Measurements from ENCODE around the gene PTPRN2. TPM values are rescaled to one million over a fixed set of nuclear protein-coding genes. Genes with fewer than 3 reads are reported as not detected.

PTPRN2 gene
- polyA plus RNA-seq, 2 donors = 0.37 to 0.40 TPM

- H3K4me3 ChIP-seq (ENCODE audit: low read depth in 1 of 2, low read length in 2 of 2) = no peak overlapping the region
- no peaks in the 10 kb centered on the region for H3K27me3 ChIP-seq (ENCODE audit: control insufficient read depth in 1 of 2, insufficient read depth in 2 of 2, low read length in 2 of 2)
- H3K4me1 ChIP-seq (ENCODE audit: control insufficient read depth in 2 of 2, insufficient read depth in 2 of 2, low read length in 1 of 2) = no peaks in the 10 kb centered on the region
- no peak overlapping the region for H3K27ac ChIP-seq (ENCODE audit: low read depth in 2 of 2, low read length in 1 of 2)
- 78 to 86% methylated on average over 22 of the region's 22 CpGs for WGBS, 2 donors
- H3K36me3 ChIP-seq (ENCODE audit: control insufficient read depth in 2 of 2, insufficient read depth in 2 of 2, low read length in 1 of 2) = no peaks in the 10 kb centered on the region
- H3K9me3 ChIP-seq (ENCODE audit: control insufficient read depth in 2 of 2, insufficient read depth in 1 of 2, low read depth in 1 of 2, low read length in 1 of 2) = no peaks in the 10 kb centered on the region
These were observed 559.2 kb downstream of the PTPRN2 start for GRCh38 chr7:158028290-158028941.

- Histone ChIP-seq H3K27me3 (ENCODE audit: control insufficient read depth in 1 of 2, insufficient read depth in 2 of 2, low read length in 2 of 2) (no peaks in the 10 kb centered on the region), H3K4me1 (ENCODE audit: control insufficient read depth in 2 of 2, insufficient read depth in 2 of 2, low read length in 1 of 2) (no peaks in the 10 kb centered on the region), H3K27ac (ENCODE audit: low read depth in 2 of 2, low read length in 1 of 2) (no peak overlapping the region), H3K9me3 (ENCODE audit: control insufficient read depth in 2 of 2, insufficient read depth in 1 of 2, low read depth in 1 of 2, low read length in 1 of 2) (no peaks in the 10 kb centered on the region), H3K4me3 (ENCODE audit: low read depth in 1 of 2, low read length in 2 of 2) (no peak overlapping the region), H3K36me3 (ENCODE audit: control insufficient read depth in 2 of 2, insufficient read depth in 2 of 2, low read length in 1 of 2) (no peaks in the 10 kb centered on the region)
- WGBS, 2 donors = 84 to 89% methylated on average over 6 of the region's 6 CpGs
These were observed 560.0 kb downstream of the PTPRN2 start for GRCh38 chr7:158027646-158028045.

- no peaks in the 10 kb centered on the region for H3K27me3 ChIP-seq (ENCODE audit: control insufficient read depth in 1 of 2, insufficient read depth in 2 of 2, low read length in 2 of 2)
- no peak overlapping the region for H3K27ac ChIP-seq (ENCODE audit: low read depth in 2 of 2, low read length in 1 of 2)
These were observed 560.9 kb downstream of the PTPRN2 start for GRCh38 chr7:158026636-158027265.

GRCh38 chr7:158025686-158026600 lies 561.7 kb downstream of the PTPRN2 start:
- Histone ChIP-seq H3K4me1 (ENCODE audit: control insufficient read depth in 2 of 2, insufficient read depth in 2 of 2, low read length in 1 of 2) (no peaks in the 10 kb centered on the region), H3K27me3 (ENCODE audit: control insufficient read depth in 1 of 2, insufficient read depth in 2 of 2, low read length in 2 of 2) (no peaks in the 10 kb centered on the region), H3K9me3 (ENCODE audit: control insufficient read depth in 2 of 2, insufficient read depth in 1 of 2, low read depth in 1 of 2, low read length in 1 of 2) (no peaks in the 10 kb centered on the region), H3K36me3 (ENCODE audit: control insufficient read depth in 2 of 2, insufficient read depth in 2 of 2, low read length in 1 of 2) (no peaks in the 10 kb centered on the region), H3K27ac (ENCODE audit: low read depth in 2 of 2, low read length in 1 of 2) (no peak overlapping the region), H3K4me3 (ENCODE audit: low read depth in 1 of 2, low read length in 2 of 2) (no peak overlapping the region)
- 92% methylated on average over 30 of the region's 30 CpGs for WGBS, 2 donors

More at GRCh38 chr7:158026636-158027265, 560.9 kb downstream of the PTPRN2 start:
- Histone ChIP-seq H3K4me3 (ENCODE audit: low read depth in 1 of 2, low read length in 2 of 2) (no peak overlapping the region), H3K9me3 (ENCODE audit: control insufficient read depth in 2 of 2, insufficient read depth in 1 of 2, low read depth in 1 of 2, low read length in 1 of 2) (no peaks in the 10 kb centered on the region), H3K4me1 (ENCODE audit: control insufficient read depth in 2 of 2, insufficient read depth in 2 of 2, low read length in 1 of 2) (no peaks in the 10 kb centered on the region), H3K36me3 (ENCODE audit: control insufficient read depth in 2 of 2, insufficient read depth in 2 of 2, low read length in 1 of 2) (no peaks in the 10 kb centered on the region)
- 87 to 93% methylated on average over 16 to 17 of the region's 17 CpGs for WGBS, 2 donors

GRCh38 chr7:158024881-158025280 lies 562.7 kb downstream of the PTPRN2 start:
- 81 to 82% methylated on average over 5 of the region's 5 CpGs for WGBS, 2 donors
- H3K4me3 ChIP-seq (ENCODE audit: low read depth in 1 of 2, low read length in 2 of 2) = no peak overlapping the region
- no peaks in the 10 kb centered on the region for H3K4me1 ChIP-seq (ENCODE audit: control insufficient read depth in 2 of 2, insufficient read depth in 2 of 2, low read length in 1 of 2)
- H3K27ac ChIP-seq (ENCODE audit: low read depth in 2 of 2, low read length in 1 of 2) = no peak overlapping the region
- H3K9me3 ChIP-seq (ENCODE audit: control insufficient read depth in 2 of 2, insufficient read depth in 1 of 2, low read depth in 1 of 2, low read length in 1 of 2) = no peaks in the 10 kb centered on the region
- no peaks in the 10 kb centered on the region for H3K36me3 ChIP-seq (ENCODE audit: control insufficient read depth in 2 of 2, insufficient read depth in 2 of 2, low read length in 1 of 2)
- no peaks in the 10 kb centered on the region for H3K27me3 ChIP-seq (ENCODE audit: control insufficient read depth in 1 of 2, insufficient read depth in 2 of 2, low read length in 2 of 2)

- Histone ChIP-seq H3K27ac (ENCODE audit: low read depth in 2 of 2, low read length in 1 of 2) (no peak overlapping the region), H3K4me1 (ENCODE audit: control insufficient read depth in 2 of 2, insufficient read depth in 2 of 2, low read length in 1 of 2) (no peaks in the 10 kb centered on the region), H3K9me3 (ENCODE audit: control insufficient read depth in 2 of 2, insufficient read depth in 1 of 2, low read depth in 1 of 2, low read length in 1 of 2) (no peaks in the 10 kb centered on the region), H3K36me3 (ENCODE audit: control insufficient read depth in 2 of 2, insufficient read depth in 2 of 2, low read length in 1 of 2) (no peaks in the 10 kb centered on the region), H3K27me3 (ENCODE audit: control insufficient read depth in 1 of 2, insufficient read depth in 2 of 2, low read length in 2 of 2) (no peaks in the 10 kb centered on the region), H3K4me3 (ENCODE audit: low read depth in 1 of 2, low read length in 2 of 2) (no peak overlapping the region)
- 83 to 86% methylated on average over 6 of the region's 6 CpGs for WGBS, 2 donors
These were observed 563.3 kb downstream of the PTPRN2 start for GRCh38 chr7:158024351-158024715.

GRCh38 chr7:158023681-158024350 lies 563.8 kb downstream of the PTPRN2 start:
- Histone ChIP-seq H3K4me1 (ENCODE audit: control insufficient read depth in 2 of 2, insufficient read depth in 2 of 2, low read length in 1 of 2) (no peaks in the 10 kb centered on the region), H3K27me3 (ENCODE audit: control insufficient read depth in 1 of 2, insufficient read depth in 2 of 2, low read length in 2 of 2) (no peaks in the 10 kb centered on the region), H3K4me3 (ENCODE audit: low read depth in 1 of 2, low read length in 2 of 2) (no peak overlapping the region), H3K9me3 (ENCODE audit: control insufficient read depth in 2 of 2, insufficient read depth in 1 of 2, low read depth in 1 of 2, low read length in 1 of 2) (no peaks in the 10 kb centered on the region), H3K27ac (ENCODE audit: low read depth in 2 of 2, low read length in 1 of 2) (no peak overlapping the region), H3K36me3 (ENCODE audit: control insufficient read depth in 2 of 2, insufficient read depth in 2 of 2, low read length in 1 of 2) (no peaks in the 10 kb centered on the region)
- 68 to 85% methylated on average over 7 of the region's 7 CpGs for WGBS, 2 donors

- 75 to 83% methylated on average over 8 of the region's 8 CpGs for WGBS, 2 donors
- Histone ChIP-seq H3K9me3 (ENCODE audit: control insufficient read depth in 2 of 2, insufficient read depth in 1 of 2, low read depth in 1 of 2, low read length in 1 of 2) (no peaks in the 10 kb centered on the region), H3K36me3 (ENCODE audit: control insufficient read depth in 2 of 2, insufficient read depth in 2 of 2, low read length in 1 of 2) (no peaks in the 10 kb centered on the region), H3K27me3 (ENCODE audit: control insufficient read depth in 1 of 2, insufficient read depth in 2 of 2, low read length in 2 of 2) (no peaks in the 10 kb centered on the region), H3K27ac (ENCODE audit: low read depth in 2 of 2, low read length in 1 of 2) (no peak overlapping the region), H3K4me1 (ENCODE audit: control insufficient read depth in 2 of 2, insufficient read depth in 2 of 2, low read length in 1 of 2) (no peaks in the 10 kb centered on the region), H3K4me3 (ENCODE audit: low read depth in 1 of 2, low read length in 2 of 2) (no peak overlapping the region)
These were observed 564.5 kb downstream of the PTPRN2 start for GRCh38 chr7:158023157-158023556.

GRCh38 chr7:158022601-158023000 lies 565.0 kb downstream of the PTPRN2 start:
- Histone ChIP-seq H3K4me1 (ENCODE audit: control insufficient read depth in 2 of 2, insufficient read depth in 2 of 2, low read length in 1 of 2) (no peaks in the 10 kb centered on the region), H3K9me3 (ENCODE audit: control insufficient read depth in 2 of 2, insufficient read depth in 1 of 2, low read depth in 1 of 2, low read length in 1 of 2) (no peaks in the 10 kb centered on the region), H3K27ac (ENCODE audit: low read depth in 2 of 2, low read length in 1 of 2) (no peak overlapping the region), H3K27me3 (ENCODE audit: control insufficient read depth in 1 of 2, insufficient read depth in 2 of 2, low read length in 2 of 2) (no peaks in the 10 kb centered on the region), H3K4me3 (ENCODE audit: low read depth in 1 of 2, low read length in 2 of 2) (no peak overlapping the region), H3K36me3 (ENCODE audit: control insufficient read depth in 2 of 2, insufficient read depth in 2 of 2, low read length in 1 of 2) (no peaks in the 10 kb centered on the region)
- WGBS, 2 donors = 89 to 92% methylated on average over 9 of the region's 9 CpGs
